Neural crest cell (in vitro differentiated cells): ENCODE measurements around the gene PLA2G2E. TPM values are rescaled to one million over a fixed set of nuclear protein-coding genes. Genes with fewer than 3 reads are reported as not detected.

Experiments
- DNase-seq: peaks from one replicate; pipeline ENCODE4 v3.0.0; 2021; ENCODE audit warnings: low read depth, mixed read lengths, low spot score
- H3K27ac Mint-ChIP-seq: one replicate; pipeline ENCODE4 v1.8.0; 2021; ENCODE audit warnings: mild to moderate bottlenecking, mixed read lengths; ENCODE audit not compliant: unreplicated experiment
- H3K27me3 Mint-ChIP-seq: 2 replicates; pipeline ENCODE4 v1.8.0; 2021; ENCODE audit warnings: low read depth, mild to moderate bottlenecking, mixed read lengths
- H3K36me3 Mint-ChIP-seq: 2 replicates; pipeline ENCODE4 v1.8.0; 2021; ENCODE audit warnings: low read depth, mild to moderate bottlenecking, mixed read lengths
- H3K4me1 Mint-ChIP-seq: 2 replicates; pipeline ENCODE4 v1.8.0; 2021; ENCODE audit warnings: mixed read lengths
- H3K4me3 Mint-ChIP-seq: one replicate; pipeline ENCODE4 v1.8.0; 2021; ENCODE audit warnings: mild to moderate bottlenecking, mixed read lengths
- H3K9me3 Mint-ChIP-seq: 2 replicates; pipeline ENCODE4 v1.8.0; 2021; ENCODE audit warnings: mixed read lengths
- CTCF ChIP-seq: fragments of 200-600 bp; sonication (generic); conservative IDR thresholded peaks from 2 replicates; pipeline ENCODE4 v1.5.0; 2021; ENCODE audit warnings: antibody characterized with exemption, mild to moderate bottlenecking
- total RNA-seq: library from RNA; stranded (reverse); gene quantifications from 2 replicates; pipeline ENCODE4 v1.2.1, GENCODE V29; 2021

Gene PLA2G2E
- total RNA-seq, 1 donor from 2014 or later, result not detected

- Mint-ChIP-seq H3K4me3 (no peak overlapping the region), H3K9me3 (no peaks in the 10 kb centered on the region), H3K27ac (peak overlapping the region; percentile 67), H3K27me3 (no peaks in the 10 kb centered on the region), H3K36me3 (peaks cover 2% of the 10 kb centered on the region), H3K4me1 (peaks cover 5% of the 10 kb centered on the region)
- no peak for DNase-seq
- no peak for TF ChIP-seq CTCF
These were observed 3.2 kb downstream of the PLA2G2E start for GRCh38 chr1:19920132-19920710.

GRCh38 chr1:19918057-19918456 is 5.4 kb downstream of the PLA2G2E start:
- Mint-ChIP-seq H3K9me3 (no peaks in the 10 kb centered on the region), H3K27ac (no peak overlapping the region), H3K27me3 (no peaks in the 10 kb centered on the region), H3K36me3 (peaks cover 5% of the 10 kb centered on the region), H3K4me3 (no peak overlapping the region), H3K4me1 (peaks cover 5% of the 10 kb centered on the region)
- DNase-seq, result peak; percentile 90
- TF ChIP-seq CTCF, result peak; percentile 92

GRCh38 chr1:19910650-19911049 is 12.8 kb downstream of the PLA2G2E start:
- Mint-ChIP-seq H3K36me3 (peaks cover 21% of the 10 kb centered on the region), H3K9me3 (no peaks in the 10 kb centered on the region), H3K27me3 (no peaks in the 10 kb centered on the region), H3K4me3 (no peak overlapping the region), H3K27ac (no peak overlapping the region), H3K4me1 (no peaks in the 10 kb centered on the region)
- TF ChIP-seq CTCF, result no peak
- no peak for DNase-seq

GRCh38 chr1:19909971-19910370 is 13.4 kb downstream of the PLA2G2E start:
- Mint-ChIP-seq H3K9me3 (no peaks in the 10 kb centered on the region), H3K4me3 (no peak overlapping the region), H3K27me3 (no peaks in the 10 kb centered on the region), H3K36me3 (peaks cover 23% of the 10 kb centered on the region), H3K27ac (no peak overlapping the region), H3K4me1 (no peaks in the 10 kb centered on the region)
- no peak for DNase-seq
- TF ChIP-seq CTCF, result no peak

GRCh38 chr1:19909392-19909791 is 14.0 kb downstream of the PLA2G2E start:
- DNase-seq, result no peak
- Mint-ChIP-seq H3K27ac (peak overlapping the region; percentile 44), H3K36me3 (peaks cover 27% of the 10 kb centered on the region), H3K9me3 (no peaks in the 10 kb centered on the region), H3K4me3 (no peak overlapping the region), H3K4me1 (no peaks in the 10 kb centered on the region), H3K27me3 (no peaks in the 10 kb centered on the region)
- no peak for TF ChIP-seq CTCF

GRCh38 chr1:19907456-19907855 is 16.0 kb downstream of the PLA2G2E start:
- Mint-ChIP-seq H3K27ac (no peak overlapping the region), H3K4me1 (no peaks in the 10 kb centered on the region), H3K36me3 (peaks cover 26% of the 10 kb centered on the region), H3K9me3 (no peaks in the 10 kb centered on the region), H3K27me3 (no peaks in the 10 kb centered on the region), H3K4me3 (no peak overlapping the region)
- no peak for DNase-seq
- no peak for TF ChIP-seq CTCF
